ENCODE data around the gene SOWAHA.

- TF ChIP-seq CTCF (IDR thresholded peaks at IDR 0.05), result no peak
- no peak for TF ChIP-seq POLR2A (IDR thresholded peaks at IDR 0.05)
Observed at GRCh38 chr5:132766806-132767055, 46.4 kb upstream of the SOWAHA start.

Measured in heart left ventricle (tissue), 13 donors.